OCI-LY7 (cell line): ENCODE measurements around the gene NACC1. TPM values are rescaled to one million over a fixed set of nuclear protein-coding genes. Genes with fewer than 3 reads are reported as not detected.

Source experiments
- BruUV-seq: library from RNA; stranded (reverse); fragments of 400-500 nt; replicated peaks from 2 replicates; lab custom pipeline; 2021; lab: Mats Ljungman, UMichigan
- CTCF ChIA-PET: fragments of 300-600 bp; sonication (Branson Sonifier 250); formaldehyde crosslinking; loops from one replicate; lab custom pipeline; 2022; ENCODE audit warnings: antibody characterized with exemption; ENCODE audit not compliant: unreplicated experiment; lab: Charles Lee
- POLR2A ChIA-PET: fragments of 300-600 bp; sonication (Branson Sonifier 250); formaldehyde crosslinking; loops from one replicate; lab custom pipeline; 2022; ENCODE audit warnings: antibody characterized with exemption; lab: Charles Lee
- DNase-seq: peaks from one replicate; pipeline ENCODE4 v3.0.0-alpha.2; 2015; ENCODE audit warnings: low spot score
- H2AFZ ChIP-seq: fragments of 200-600 bp; sonication (generic), shearing (Covaris generic); 2 replicates; pipeline ENCODE4 v1.6.1; 2014; ENCODE audit warnings: mild to moderate bottlenecking, antibody characterized with exemption, low read length, moderate library complexity
- H3K27ac ChIP-seq: fragments of 200-600 bp; sonication (generic); 2 replicates; pipeline ENCODE4 v1.5.1; 2014; ENCODE audit warnings: mixed run types, low read depth, mild to moderate bottlenecking, moderate library complexity, low read length, inconsistent platforms; ENCODE audit not compliant: poor library complexity, severe bottlenecking
- H3K36me3 ChIP-seq: fragments of 200-600 bp; sonication (generic); 2 replicates; pipeline ENCODE4 v1.6.1; 2014; ENCODE audit warnings: mild to moderate bottlenecking, antibody characterized with exemption, low read length, moderate library complexity, mixed read lengths; ENCODE audit not compliant: insufficient read depth
- H3K4me1 ChIP-seq: fragments of 200-600 bp; sonication (generic); 2 replicates; pipeline ENCODE4 v1.5.1; 2014; ENCODE audit warnings: mild to moderate bottlenecking, low read length; ENCODE audit not compliant: insufficient read depth, poor library complexity, severe bottlenecking
- H3K4me2 ChIP-seq: fragments of 200-600 bp; sonication (generic); 2 replicates; pipeline ENCODE4 v1.6.1; 2014; ENCODE audit warnings: mild to moderate bottlenecking, low read length
- H3K4me3 ChIP-seq: fragments of 200-600 bp; sonication (generic); 2 replicates; pipeline ENCODE4 v1.5.1; 2014; ENCODE audit warnings: mild to moderate bottlenecking, low read depth, low read length; ENCODE audit not compliant: poor library complexity, severe bottlenecking
- H3K79me2 ChIP-seq: fragments of 200-600 bp; sonication (generic); 2 replicates; pipeline ENCODE4 v1.6.1; 2016; ENCODE audit warnings: low read depth, mild to moderate bottlenecking, low read length, moderate library complexity, mixed read lengths; ENCODE audit not compliant: insufficient read depth
- H3K9me2 ChIP-seq: fragments of 200-600 bp; sonication (generic); 2 replicates; pipeline ENCODE4 v1.6.1; 2016; ENCODE audit warnings: mild to moderate bottlenecking, low read length, mixed read lengths; ENCODE audit not compliant: insufficient read depth
- H3K9me3 ChIP-seq: fragments of 200-600 bp; sonication (generic); 2 replicates; pipeline ENCODE4 v1.6.1; 2014; ENCODE audit warnings: mild to moderate bottlenecking, mixed run types, low read length, mixed read lengths
- H4K20me1 ChIP-seq: fragments of 200-600 bp; sonication (generic); 2 replicates; pipeline ENCODE4 v1.6.1; 2014; ENCODE audit warnings: mild to moderate bottlenecking, antibody characterized with exemption, low read length, moderate library complexity, mixed read lengths; ENCODE audit not compliant: insufficient read depth
- CTCF ChIP-seq: fragments of 200-600 bp; sonication (generic); conservative IDR thresholded peaks from 2 replicates; pipeline ENCODE4 v1.5.1; 2014; ENCODE audit warnings: mild to moderate bottlenecking, antibody characterized with exemption, low read length, moderate library complexity, mixed read lengths
- EZH2phosphoT487 ChIP-seq: fragments of 200-600 bp; sonication (generic); IDR thresholded peaks from 2 replicates; pipeline ENCODE4 v1.6.1; 2018; ENCODE audit warnings: low read depth, borderline replicate concordance, mild to moderate bottlenecking, mixed run types, antibody characterized with exemption, low read length, moderate library complexity, mixed read lengths
- intact Hi-C: fragments of 100-400 bp; cut with micrococcal nuclease; formaldehyde crosslinking; loops from one replicate; pipeline ENCODE4 v1.10.0; 2022; ENCODE audit not compliant: unreplicated experiment
- total RNA-seq, 2 experiments: library from RNA; depleted of rRNA in 1 of 2; stranded (reverse); fragments of >200 nt in 1 of 2; shearing (Covaris generic) in 1 of 2; gene quantifications; 2 replicates each; pipeline ENCODE4 v1.2.3, GENCODE V29; 2014 to 2022

The NACC1 gene
- total RNA-seq, 2 experiments from 2014 or later = 52.9 to 56.3 TPM

- TF ChIP-seq CTCF (no peak), EZH2phosphoT487 (no peak)
- H3K36me3 ChIP-seq = peaks cover 30% of the 10 kb centered on the region
- no peaks in the 10 kb centered on the region for H3K9me2 ChIP-seq
- peaks cover 65% of the 10 kb centered on the region for H3K79me2 ChIP-seq
- no TSS peak for BruUV-seq
- no peaks in the 10 kb centered on the region for H3K9me3 ChIP-seq
- peak overlapping the region; percentile 94 for H3K4me3 ChIP-seq
- peaks cover 20% of the 10 kb centered on the region for H4K20me1 ChIP-seq
- CTCF ChIA-PET = no interaction called here
- H2AFZ ChIP-seq = no peak overlapping the region
- H3K4me2 ChIP-seq = peak overlapping the region; percentile 70
- H3K27ac ChIP-seq = peak overlapping the region; percentile 66
- POLR2A ChIA-PET = interaction anchor here (0.6 to 1.4 kb wide), 4 partner anchors 10 to 34 kb away, joined by 3 read pairs; no protein-coding TSS in a partner anchor
- intact Hi-C loops = loop anchor here (1.0 kb wide), 1 partner anchor 32 kb away; the partner anchor contains the start of genes IER2 and STX10
- peaks cover 34% of the 10 kb centered on the region for H3K4me1 ChIP-seq
- DNase-seq = peak; percentile 75
These were observed 545 bp downstream of the NACC1 start for GRCh38 chr19:13118424-13119193.

- TF ChIP-seq CTCF (no peak), EZH2phosphoT487 (no peak)
- no TSS peak for BruUV-seq
- peaks cover 65% of the 10 kb centered on the region for H3K79me2 ChIP-seq
- H3K4me3 ChIP-seq = peak overlapping the region; percentile 94
- peaks cover 34% of the 10 kb centered on the region for H3K4me1 ChIP-seq
- H3K4me2 ChIP-seq = peak overlapping the region; percentile 70
- no peaks in the 10 kb centered on the region for H3K9me3 ChIP-seq
- peaks cover 29% of the 10 kb centered on the region; the same call in 1 of the 2 replicates for H3K36me3 ChIP-seq
- no peak overlapping the region for H2AFZ ChIP-seq
- DNase-seq = no peak
- intact Hi-C loops = no loop called here
- ChIA-PET CTCF (no interaction called here), POLR2A (interaction anchor here (1.2 kb wide), 1 partner anchor 33 kb away, joined by 3 read pairs; no protein-coding TSS in a partner anchor)
- H3K9me2 ChIP-seq = no peaks in the 10 kb centered on the region
- peak overlapping the region; percentile 66 for H3K27ac ChIP-seq
- H4K20me1 ChIP-seq = peaks cover 20% of the 10 kb centered on the region
These were observed 1.6 kb downstream of the NACC1 start for GRCh38 chr19:13119627-13120026.

GRCh38 chr19:13120031-13120430, 2.0 kb downstream of the NACC1 start:
- ChIA-PET POLR2A (interaction anchor here (1.2 kb wide), 1 partner anchor 32 kb away, joined by 3 read pairs; no protein-coding TSS in a partner anchor), CTCF (no interaction called here)
- Histone ChIP-seq H4K20me1 (peaks cover 20% of the 10 kb centered on the region), H3K4me1 (peaks cover 30% of the 10 kb centered on the region), H3K4me3 (no peak overlapping the region), H3K4me2 (peak overlapping the region; percentile 70), H3K36me3 (peaks cover 29% of the 10 kb centered on the region; the same call in 1 of the 2 replicates), H3K79me2 (peaks cover 62% of the 10 kb centered on the region), H3K9me2 (no peaks in the 10 kb centered on the region), H3K27ac (no peak overlapping the region), H2AFZ (no peak overlapping the region), H3K9me3 (no peaks in the 10 kb centered on the region)
- TF ChIP-seq EZH2phosphoT487 = no peak
- no peak for TF ChIP-seq CTCF
- intact Hi-C loops = no loop called here
- BruUV-seq = no TSS peak
- no peak for DNase-seq
